Mesenchymal stem cell (in vitro differentiated cells and primary cell): ENCODE results near the gene PIGR.

ENCODE experiments used
- DNase-seq: peaks from one replicate; pipeline ENCODE4 v3.0.0-alpha.2; 2013
- H2AFZ ChIP-seq: one replicate; pipeline ENCODE4 v1.6.1; 2013; ENCODE audit warnings: low read depth, mild to moderate bottlenecking, control low read depth, inconsistent platforms, low read length, moderate library complexity
- H2AK5ac ChIP-seq: 2 replicates; pipeline ENCODE4 v1.6.1; 2013; ENCODE audit warnings: low read length, moderate library complexity, mild to moderate bottlenecking, inconsistent platforms; ENCODE audit not compliant: severe bottlenecking
- H2BK120ac ChIP-seq: one replicate; pipeline ENCODE4 v1.6.1; 2013; ENCODE audit warnings: low read depth, mild to moderate bottlenecking, inconsistent platforms, low read length, moderate library complexity
- H2BK12ac ChIP-seq, 2 experiments: one replicate each; pipeline ENCODE4 v1.6.1; 2013; ENCODE audit warnings: inconsistent platforms in 2 of 2, low read length in 2 of 2, mild to moderate bottlenecking in 2 of 2, moderate library complexity in 2 of 2, control low read depth in 1 of 2
- H2BK15ac ChIP-seq: one replicate; pipeline ENCODE4 v1.6.1; 2013; ENCODE audit warnings: mild to moderate bottlenecking, low read depth, inconsistent platforms; ENCODE audit not compliant: poor library complexity, severe bottlenecking
- H2BK5ac ChIP-seq: 2 replicates; pipeline ENCODE4 v1.6.1; 2013; ENCODE audit warnings: low read depth, mild to moderate bottlenecking, low read length, control low read depth, inconsistent platforms; ENCODE audit not compliant: poor library complexity, severe bottlenecking
- H3K14ac ChIP-seq, 2 experiments: one replicate each; pipeline ENCODE4 v1.6.1; 2013; ENCODE audit warnings: inconsistent platforms in 2 of 2, low read length in 2 of 2, control low read depth in 1 of 2, mild to moderate bottlenecking in 1 of 2, moderate library complexity in 1 of 2
- H3K18ac ChIP-seq, 2 experiments: one replicate each; pipeline ENCODE4 v1.6.1; 2013; ENCODE audit warnings: inconsistent platforms in 2 of 2, low read length in 2 of 2, control low read depth in 1 of 2, low read depth in 1 of 2, mild to moderate bottlenecking in 1 of 2
- H3K23ac ChIP-seq, 2 experiments: one replicate each; pipeline ENCODE4 v1.6.1; 2013; ENCODE audit warnings: inconsistent platforms in 2 of 2, low read length in 2 of 2, mild to moderate bottlenecking in 2 of 2, moderate library complexity in 2 of 2, control low read depth in 1 of 2
- H3K27ac ChIP-seq: 2 replicates; pipeline ENCODE4 v1.5.1; 2013; ENCODE audit warnings: mild to moderate bottlenecking, moderate library complexity, low read length, control low read depth, inconsistent platforms; ENCODE audit not compliant: poor library complexity, severe bottlenecking
- H3K27me3 ChIP-seq, 2 experiments: 2 replicates each; pipeline versions ENCODE4 v1.6.1 to v1.7.0; 2013; ENCODE audit warnings: low read length in 2 of 2, mild to moderate bottlenecking in 2 of 2, moderate library complexity in 2 of 2, control low read depth in 1 of 2, inconsistent platforms in 1 of 2; ENCODE audit not compliant: control insufficient read depth in 1 of 2, insufficient read depth in 1 of 2
- H3K36me3 ChIP-seq, 2 experiments: 2 replicates each; pipeline versions ENCODE4 v1.6.1 to v1.7.0; 2013; ENCODE audit warnings: low read length in 2 of 2, control low read depth in 1 of 2, inconsistent platforms in 1 of 2, low read depth in 1 of 2, mild to moderate bottlenecking in 1 of 2; ENCODE audit not compliant: insufficient read depth in 2 of 2, control insufficient read depth in 1 of 2
- H3K4ac ChIP-seq, 2 experiments: one replicate each; pipeline ENCODE4 v1.6.1; 2013; ENCODE audit warnings: inconsistent platforms in 2 of 2, low read length in 2 of 2, mild to moderate bottlenecking in 2 of 2, moderate library complexity in 2 of 2, control low read depth in 1 of 2, low read depth in 1 of 2
- H3K4me1 ChIP-seq: 2 replicates; pipeline ENCODE4 v1.6.1; 2013; ENCODE audit warnings: low read depth, low read length, control low read depth; ENCODE audit not compliant: control insufficient read depth, insufficient read depth
- H3K4me2 ChIP-seq: 2 replicates; pipeline ENCODE4 v1.6.1; 2013; ENCODE audit warnings: low read length, mild to moderate bottlenecking, inconsistent platforms; ENCODE audit not compliant: poor library complexity, severe bottlenecking
- H3K4me3 ChIP-seq, 2 experiments: 2 replicates each; pipeline versions ENCODE4 v1.5.1 to v1.7.0; 2013; ENCODE audit warnings: low read length in 2 of 2, mild to moderate bottlenecking in 2 of 2, control low read depth in 1 of 2, low read depth in 1 of 2; ENCODE audit not compliant: insufficient read depth in 1 of 2
- H3K79me1 ChIP-seq: replicated peaks from 2 replicates; pipeline ENCODE4 v1.6.1; 2013; ENCODE audit warnings: mild to moderate bottlenecking, control low read depth, low read length, inconsistent platforms; ENCODE audit not compliant: poor library complexity, severe bottlenecking
- H3K9ac ChIP-seq: 2 replicates; pipeline ENCODE4 v1.7.0; 2013; ENCODE audit warnings: mild to moderate bottlenecking, low read length, moderate library complexity
- H3K9me3 ChIP-seq: 2 replicates; pipeline ENCODE4 v1.7.0; 2013; ENCODE audit warnings: mild to moderate bottlenecking, low read length; ENCODE audit not compliant: control insufficient read depth
- H4K8ac ChIP-seq: one replicate; pipeline ENCODE4 v1.6.1; 2013; ENCODE audit warnings: inconsistent platforms, mild to moderate bottlenecking, low read length, moderate library complexity
- H4K91ac ChIP-seq: one replicate; pipeline ENCODE4 v1.6.1; 2013; ENCODE audit warnings: mild to moderate bottlenecking, low read length, inconsistent platforms
- WGBS: methylation state at CpG from one replicate; pipeline ENCODE4 v1.1.7; 2013; ENCODE audit warnings: mixed read lengths; 5-methylcytosine and 5-hydroxymethylcytosine counted together

The PIGR gene

DNA sequence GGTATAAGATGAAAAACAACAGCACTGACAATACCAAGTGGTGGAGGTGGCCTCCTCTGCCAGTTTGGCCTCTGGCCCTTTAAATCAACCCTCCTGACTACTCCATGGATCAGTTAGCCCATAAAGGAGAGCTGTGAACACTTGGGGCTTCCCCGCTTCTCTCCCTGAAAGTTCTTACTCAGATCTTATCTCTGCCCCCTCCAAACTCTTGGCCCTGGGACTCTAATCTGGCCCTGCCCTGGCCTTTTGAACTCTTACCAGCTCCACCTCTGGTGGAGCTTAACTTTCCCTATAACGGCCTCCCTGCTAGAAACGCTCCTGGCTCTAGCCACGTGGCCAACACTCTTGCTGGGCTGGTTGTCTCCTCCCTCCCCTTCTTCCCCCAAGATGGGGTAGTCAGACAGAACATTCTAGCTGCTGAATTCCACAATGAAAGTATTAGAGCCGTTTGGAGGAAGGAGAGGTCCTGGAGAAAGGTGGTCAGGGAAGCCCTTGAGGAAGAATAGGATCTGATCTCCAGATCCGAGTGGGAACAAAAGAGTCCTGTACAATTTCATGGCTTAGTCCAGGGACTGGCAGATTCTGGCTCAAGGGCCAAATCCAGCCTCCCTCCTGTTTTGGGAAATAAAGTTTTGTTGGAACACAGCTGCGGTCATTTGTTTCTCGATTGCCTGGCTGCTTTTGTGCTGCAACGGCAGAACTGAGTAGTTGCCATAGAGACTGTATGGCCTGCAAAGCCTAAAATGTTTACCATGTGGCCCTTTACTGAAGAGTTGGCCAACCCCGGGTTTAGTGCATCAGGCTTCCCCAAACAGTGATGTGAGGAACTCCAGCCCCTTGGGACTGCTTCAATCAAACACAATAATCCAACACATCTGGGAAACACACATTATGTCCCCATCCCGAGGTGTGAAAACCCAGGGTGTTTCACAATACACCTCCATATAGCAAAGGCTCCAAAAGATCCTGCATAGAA is 9.5 kb upstream of the PIGR start:
- Histone ChIP-seq H2BK12ac (no peak overlapping the region), H2AFZ (no peak overlapping the region), H3K9ac (no peak overlapping the region), H3K14ac (no peak overlapping the region), H3K4me2 (no peak overlapping the region), H3K4me3 (no peak overlapping the region), H2AK5ac (no peak overlapping the region), H3K23ac (no peak overlapping the region), H3K27me3 (peaks cover 0 to 75% of the 10 kb centered on the region in 2 experiments), H3K36me3 (no peaks in the 10 kb centered on the region), H2BK5ac (no peak overlapping the region), H2BK120ac (no peak overlapping the region), H3K79me1 (no peaks in the 10 kb centered on the region), H4K8ac (no peak overlapping the region), H3K18ac (no peak overlapping the region), H3K4me1 (peaks cover 25% of the 10 kb centered on the region), H3K9me3 (no peaks in the 10 kb centered on the region), H3K27ac (no peak overlapping the region), H3K4ac (no peak overlapping the region), H2BK15ac (no peak overlapping the region), H4K91ac (no peak overlapping the region)
- WGBS, result 62% methylated on average over 11 of the region's 11 CpGs
- DNase-seq, result no peak

DNA sequence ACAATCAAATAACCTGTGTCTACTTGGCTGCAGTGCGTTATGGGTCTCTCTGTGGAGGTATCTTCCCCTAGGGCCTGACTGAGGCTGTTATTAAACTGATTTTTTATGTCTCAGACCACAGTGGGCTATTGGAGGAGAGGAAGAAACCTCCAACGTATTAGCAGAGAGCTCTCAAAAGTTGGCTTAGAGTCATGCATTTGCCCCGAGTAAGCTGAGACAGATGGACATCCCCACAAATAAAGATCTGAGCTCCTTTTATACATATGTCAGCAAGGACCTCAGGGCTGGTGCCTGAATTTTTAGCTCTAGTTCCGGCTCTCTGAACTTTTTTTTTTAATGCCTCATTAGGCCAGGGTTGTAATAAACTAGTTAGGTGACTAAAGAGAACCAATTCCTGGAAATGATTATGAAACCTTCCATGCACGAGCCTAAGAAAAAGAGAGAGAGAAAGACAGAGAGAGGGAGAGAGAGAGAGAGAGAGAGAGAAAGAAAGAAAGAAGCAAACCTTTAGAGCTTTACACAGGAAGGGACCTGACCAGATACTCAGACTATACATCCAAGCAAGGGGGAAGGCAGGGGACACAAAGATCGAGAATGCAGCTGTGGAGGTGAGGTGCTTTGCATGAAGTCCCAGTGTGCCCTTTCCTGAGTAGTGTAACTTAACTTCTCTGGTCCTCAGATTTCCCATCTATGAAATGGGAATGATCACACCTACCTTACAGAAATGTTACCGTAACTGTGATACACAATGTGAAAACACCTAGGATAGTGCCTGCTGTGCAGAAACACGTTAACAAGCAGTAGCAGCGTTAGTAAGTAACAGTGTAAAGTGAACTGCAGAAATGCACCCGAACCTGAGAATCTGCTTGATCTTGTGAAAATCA is 8.4 kb upstream of the PIGR start:
- peaks cover 25% of the 10 kb centered on the region for H3K4me1 ChIP-seq
- no peak overlapping the region for H2BK15ac ChIP-seq
- H3K4me2 ChIP-seq, result no peak overlapping the region
- H3K36me3 ChIP-seq, result no peaks in the 10 kb centered on the region
- H3K27ac ChIP-seq, result no peak overlapping the region
- no peak overlapping the region for H3K9ac ChIP-seq
- H2AK5ac ChIP-seq, result peak overlapping the region; percentile 28
- H2AFZ ChIP-seq, result no peak overlapping the region
- H3K79me1 ChIP-seq, result no peaks in the 10 kb centered on the region
- H3K4ac ChIP-seq, result no peak overlapping the region
- no peak overlapping the region for H3K14ac ChIP-seq
- peaks cover 5% of the 10 kb centered on the region for H3K9me3 ChIP-seq
- no peak overlapping the region for H2BK5ac ChIP-seq
- WGBS, result 89% methylated on average over 10 of the region's 10 CpGs
- no peak overlapping the region for H3K4me3 ChIP-seq
- no peak overlapping the region for H2BK12ac ChIP-seq
- no peak for DNase-seq
- H3K23ac ChIP-seq, result no peak overlapping the region
- no peak overlapping the region for H4K8ac ChIP-seq
- no peak overlapping the region for H4K91ac ChIP-seq
- H3K27me3 ChIP-seq, result peaks cover 0 to 68% of the 10 kb centered on the region in 2 experiments
- H2BK120ac ChIP-seq, result no peak overlapping the region
- no peak overlapping the region for H3K18ac ChIP-seq

DNA sequence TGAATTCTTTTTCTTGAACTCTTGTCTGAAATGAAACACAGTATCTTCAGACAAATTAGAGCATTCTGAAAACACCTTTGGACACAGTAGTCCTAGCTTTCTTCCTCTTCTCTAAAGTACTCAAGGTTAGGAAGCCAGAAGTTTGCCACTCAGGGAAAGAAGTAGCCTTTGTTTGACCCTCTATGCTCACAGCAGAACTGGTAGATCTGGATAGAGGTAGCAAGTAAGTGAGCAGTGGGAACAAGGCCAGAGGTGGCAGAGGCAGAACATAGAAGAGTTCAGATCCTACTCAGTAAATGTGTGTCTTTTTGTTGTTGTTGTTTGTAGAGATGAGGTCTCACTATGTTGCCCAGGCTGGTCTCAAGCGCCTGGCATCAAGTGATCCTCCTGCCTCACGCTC is 7.4 kb upstream of the PIGR start:
- WGBS, result 75% methylated on average over 2 of the region's 2 CpGs
- H3K18ac ChIP-seq, result no peak overlapping the region
- no peaks in the 10 kb centered on the region for H3K79me1 ChIP-seq
- H4K8ac ChIP-seq, result no peak overlapping the region
- H4K91ac ChIP-seq, result no peak overlapping the region
- H3K36me3 ChIP-seq, result no peaks in the 10 kb centered on the region
- peaks cover 8% of the 10 kb centered on the region for H3K9me3 ChIP-seq
- H3K4me1 ChIP-seq, result peaks cover 25% of the 10 kb centered on the region
- no peak overlapping the region for H2BK120ac ChIP-seq
- peaks cover 0 to 70% of the 10 kb centered on the region in 2 experiments for H3K27me3 ChIP-seq
- no peak overlapping the region for H3K14ac ChIP-seq
- H2BK15ac ChIP-seq, result no peak overlapping the region
- no peak overlapping the region for H3K27ac ChIP-seq
- no peak overlapping the region for H3K4me3 ChIP-seq
- no peak overlapping the region for H2BK12ac ChIP-seq
- no peak overlapping the region for H2AFZ ChIP-seq
- H3K4me2 ChIP-seq, result no peak overlapping the region
- H2BK5ac ChIP-seq, result no peak overlapping the region
- no peak overlapping the region for H3K23ac ChIP-seq
- no peak overlapping the region for H3K9ac ChIP-seq
- no peak for DNase-seq
- peak overlapping the region; percentile 28 for H2AK5ac ChIP-seq
- H3K4ac ChIP-seq, result no peak overlapping the region

DNA sequence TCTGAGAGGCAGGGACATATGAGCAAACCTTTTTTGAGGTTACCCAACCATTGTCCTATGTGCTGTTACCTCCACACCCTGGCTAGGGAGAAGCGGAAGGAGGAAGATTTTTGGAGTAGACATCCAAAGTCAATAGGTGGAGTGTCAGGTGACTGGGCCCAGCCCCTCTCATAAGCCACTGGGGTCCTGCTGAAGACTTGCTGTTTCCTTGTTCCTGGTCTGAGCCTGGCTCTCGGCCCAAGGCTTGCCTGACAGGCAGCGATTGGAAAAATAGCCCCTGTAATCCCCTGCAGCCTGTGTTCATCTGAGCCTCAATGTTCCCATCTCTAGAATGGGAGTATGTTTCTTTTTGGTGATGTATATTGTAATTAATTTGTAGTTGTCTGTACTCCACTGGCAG is 6.9 kb upstream of the PIGR start:
- H2BK120ac ChIP-seq, result no peak overlapping the region
- H3K9ac ChIP-seq, result no peak overlapping the region
- H3K23ac ChIP-seq, result no peak overlapping the region
- no peak overlapping the region for H3K4me2 ChIP-seq
- peak overlapping the region; percentile 97 for H2AK5ac ChIP-seq
- no peak overlapping the region for H2BK15ac ChIP-seq
- no peak overlapping the region for H3K4me3 ChIP-seq
- no peaks in the 10 kb centered on the region for H3K79me1 ChIP-seq
- no peak overlapping the region for H4K8ac ChIP-seq
- DNase-seq, result no peak
- H2BK5ac ChIP-seq, result peak overlapping the region; percentile 79
- peaks cover 27% of the 10 kb centered on the region for H3K4me1 ChIP-seq
- H3K27me3 ChIP-seq, result peaks cover 0 to 70% of the 10 kb centered on the region in 2 experiments
- no peak overlapping the region for H3K18ac ChIP-seq
- H2AFZ ChIP-seq, result no peak overlapping the region
- H3K14ac ChIP-seq, result no peak overlapping the region
- H3K27ac ChIP-seq, result peak overlapping the region; percentile 91
- H3K9me3 ChIP-seq, result peaks cover 8% of the 10 kb centered on the region
- no peaks in the 10 kb centered on the region for H3K36me3 ChIP-seq
- no peak overlapping the region for H2BK12ac ChIP-seq
- 95% methylated on average over 3 of the region's 3 CpGs for whole genome bisulfite sequencing
- H3K4ac ChIP-seq, result no peak overlapping the region
- no peak overlapping the region for H4K91ac ChIP-seq
